ENCODE data around the gene SEC14L1. TPM values are rescaled to one million over a fixed set of nuclear protein-coding genes. Genes with fewer than 3 reads are reported as not detected.

SEC14L1 gene
- total and polyA plus RNA-seq, 4 donors = 17.0 to 52.0 (median 26.8) TPM

DNA sequence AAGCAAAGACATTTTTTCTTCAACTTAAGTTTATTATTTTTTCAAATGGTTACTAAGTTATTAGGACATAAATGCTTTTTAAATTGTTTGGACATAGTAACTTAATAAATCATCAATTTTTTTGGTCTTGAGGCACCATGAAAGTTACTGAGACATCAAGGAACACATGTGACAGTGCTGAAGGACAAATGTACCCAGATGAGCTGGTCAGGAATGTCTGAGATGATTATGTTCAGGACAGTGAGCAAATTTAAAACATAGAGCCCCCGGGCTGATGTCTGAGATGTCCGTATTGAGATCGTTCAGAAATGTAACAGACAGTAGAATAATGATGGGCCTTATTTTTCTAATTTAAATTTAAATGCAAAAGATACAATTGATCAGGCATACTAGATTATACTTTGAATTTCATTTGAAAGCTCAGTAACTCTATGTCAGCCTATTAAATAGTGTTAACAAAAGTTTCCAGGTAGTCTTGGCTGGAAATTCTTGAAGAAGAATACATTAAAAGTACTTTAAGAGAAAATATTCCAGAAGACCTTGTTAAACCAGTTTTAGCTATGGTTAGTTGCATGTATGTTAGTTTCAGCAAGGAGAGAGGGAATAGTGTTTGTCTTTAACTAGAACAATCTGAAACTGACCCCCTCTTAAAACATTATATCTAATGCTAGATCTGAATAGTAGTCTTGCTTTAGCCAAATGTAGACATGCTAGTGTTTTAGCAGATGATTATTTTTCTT, 36.4 kb downstream of the SEC14L1 start:
- Histone ChIP-seq H3K9ac (ENCODE audit: low read depth in 1 of 2, low read length in 2 of 2) (no peak overlapping the region), H3K27ac (ENCODE audit: low read depth in 1 of 2, low read length in 2 of 2) (no peak overlapping the region), H3K9me3 (ENCODE audit: control insufficient read depth in 4 of 4, low read length in 3 of 4) (peaks cover 3 to 17% (median 6%) of the 10 kb centered on the region in 4 donors), H3K36me3 (ENCODE audit: control insufficient read depth in 4 of 4, insufficient read depth in 3 of 4, low read depth in 1 of 4, low read length in 3 of 4) (peaks cover 0 to 13% (median 0%) of the 10 kb centered on the region in 4 donors), H3K27me3 (ENCODE audit: control insufficient read depth in 4 of 4, insufficient read depth in 4 of 4, low read length in 3 of 4) (no peaks in the 10 kb centered on the region), H3K4me1 (ENCODE audit: control insufficient read depth in 4 of 4, insufficient read depth in 4 of 4, low read length in 3 of 4) (peaks cover 0 to 3% (median 0%) of the 10 kb centered on the region in 4 donors), H3K4me3 (ENCODE audit: low read depth in 1 of 3, low read length in 3 of 3) (no peak overlapping the region)
- WGBS = 94% methylated on average over 3 of the region's 3 CpGs
- no peak for DNase-seq (ENCODE audit: low spot score)
- no peak for TF ChIP-seq FOXA1 (IDR thresholded peaks at IDR 0.05)
- no peak for TF ChIP-seq RAD21 (IDR thresholded peaks at IDR 0.05)
- no peak for TF ChIP-seq JUND (IDR thresholded peaks at IDR 0.05)

DNA sequence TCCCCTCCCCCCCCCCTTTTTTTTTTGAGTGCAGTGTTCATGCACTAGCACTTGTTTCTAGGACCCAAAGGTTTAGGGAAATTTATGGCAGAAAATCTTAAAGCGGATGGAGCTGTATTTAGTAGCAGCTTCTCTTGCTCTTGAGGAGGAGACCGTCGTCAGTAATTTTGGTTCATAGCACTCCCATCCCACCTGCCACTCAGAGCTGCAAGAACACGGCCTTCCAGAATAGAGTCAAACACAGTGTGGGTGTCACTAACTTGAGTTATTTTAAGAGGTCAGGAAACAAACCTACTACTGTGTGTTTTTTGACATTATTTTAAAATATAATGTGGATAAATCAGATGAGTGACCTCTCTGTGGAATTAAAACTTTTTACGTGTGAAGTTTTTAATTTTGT, 37.3 kb downstream of the SEC14L1 start:
- peaks cover 0 to 3% (median 0%) of the 10 kb centered on the region in 4 donors for H3K4me1 ChIP-seq (ENCODE audit: control insufficient read depth in 4 of 4, insufficient read depth in 4 of 4, low read length in 3 of 4)
- H3K27ac ChIP-seq (ENCODE audit: low read depth in 1 of 2, low read length in 2 of 2) = no peak overlapping the region

More for the DNA sequence above, 37.3 kb downstream of the SEC14L1 start:
- no peak for DNase-seq (ENCODE audit: low spot score)
- Histone ChIP-seq H3K36me3 (ENCODE audit: control insufficient read depth in 4 of 4, insufficient read depth in 3 of 4, low read depth in 1 of 4, low read length in 3 of 4) (peaks cover 0 to 13% (median 0%) of the 10 kb centered on the region in 4 donors), H3K4me3 (ENCODE audit: low read depth in 1 of 3, low read length in 3 of 3) (no peak overlapping the region), H3K9ac (ENCODE audit: low read depth in 1 of 2, low read length in 2 of 2) (no peak overlapping the region), H3K27me3 (ENCODE audit: control insufficient read depth in 4 of 4, insufficient read depth in 4 of 4, low read length in 3 of 4) (no peaks in the 10 kb centered on the region), H3K9me3 (ENCODE audit: control insufficient read depth in 4 of 4, low read length in 3 of 4) (peaks cover 3 to 17% (median 6%) of the 10 kb centered on the region in 4 donors)
- WGBS = 91% methylated on average over 5 of the region's 5 CpGs
- TF ChIP-seq TAF1 (conservative IDR thresholded peaks at IDR 0.05) = no peak
- TF ChIP-seq, protein P1, sequence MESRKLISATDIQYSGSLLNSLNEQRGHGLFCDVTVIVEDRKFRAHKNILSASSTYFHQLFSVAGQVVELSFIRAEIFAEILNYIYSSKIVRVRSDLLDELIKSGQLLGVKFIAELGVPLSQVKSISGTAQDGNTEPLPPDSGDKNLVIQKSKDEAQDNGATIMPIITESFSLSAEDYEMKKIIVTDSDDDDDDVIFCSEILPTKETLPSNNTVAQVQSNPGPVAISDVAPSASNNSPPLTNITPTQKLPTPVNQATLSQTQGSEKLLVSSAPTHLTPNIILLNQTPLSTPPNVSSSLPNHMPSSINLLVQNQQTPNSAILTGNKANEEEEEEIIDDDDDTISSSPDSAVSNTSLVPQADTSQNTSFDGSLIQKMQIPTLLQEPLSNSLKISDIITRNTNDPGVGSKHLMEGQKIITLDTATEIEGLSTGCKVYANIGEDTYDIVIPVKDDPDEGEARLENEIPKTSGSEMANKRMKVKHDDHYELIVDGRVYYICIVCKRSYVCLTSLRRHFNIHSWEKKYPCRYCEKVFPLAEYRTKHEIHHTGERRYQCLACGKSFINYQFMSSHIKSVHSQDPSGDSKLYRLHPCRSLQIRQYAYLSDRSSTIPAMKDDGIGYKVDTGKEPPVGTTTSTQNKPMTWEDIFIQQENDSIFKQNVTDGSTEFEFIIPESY (IDR thresholded peaks at IDR 0.05) = no peak
- no peak for TF ChIP-seq GABPA (IDR thresholded peaks at IDR 0.05 in 1 of 2, conservative IDR thresholded peaks at IDR 0.05 in 1 of 2)
- TF ChIP-seq SP1 (IDR thresholded peaks at IDR 0.05) = no peak
- no peak for TF ChIP-seq HNF4G (IDR thresholded peaks at IDR 0.05)
- no peak for TF ChIP-seq FOXA1 (IDR thresholded peaks at IDR 0.05)
- no peak for TF ChIP-seq RXRA (IDR thresholded peaks at IDR 0.05)
- no peak for TF ChIP-seq EGR1 (IDR thresholded peaks at IDR 0.05; ENCODE audit: low read depth in 2 of 2)
- no peak for TF ChIP-seq MAX (IDR thresholded peaks at IDR 0.05)
- no peak for TF ChIP-seq NR2F2 (IDR thresholded peaks at IDR 0.05)
- TF ChIP-seq, protein P2, sequence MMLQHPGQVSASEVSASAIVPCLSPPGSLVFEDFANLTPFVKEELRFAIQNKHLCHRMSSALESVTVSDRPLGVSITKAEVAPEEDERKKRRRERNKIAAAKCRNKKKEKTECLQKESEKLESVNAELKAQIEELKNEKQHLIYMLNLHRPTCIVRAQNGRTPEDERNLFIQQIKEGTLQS (IDR thresholded peaks at IDR 0.05) = no peak
- TF ChIP-seq, protein P3, sequence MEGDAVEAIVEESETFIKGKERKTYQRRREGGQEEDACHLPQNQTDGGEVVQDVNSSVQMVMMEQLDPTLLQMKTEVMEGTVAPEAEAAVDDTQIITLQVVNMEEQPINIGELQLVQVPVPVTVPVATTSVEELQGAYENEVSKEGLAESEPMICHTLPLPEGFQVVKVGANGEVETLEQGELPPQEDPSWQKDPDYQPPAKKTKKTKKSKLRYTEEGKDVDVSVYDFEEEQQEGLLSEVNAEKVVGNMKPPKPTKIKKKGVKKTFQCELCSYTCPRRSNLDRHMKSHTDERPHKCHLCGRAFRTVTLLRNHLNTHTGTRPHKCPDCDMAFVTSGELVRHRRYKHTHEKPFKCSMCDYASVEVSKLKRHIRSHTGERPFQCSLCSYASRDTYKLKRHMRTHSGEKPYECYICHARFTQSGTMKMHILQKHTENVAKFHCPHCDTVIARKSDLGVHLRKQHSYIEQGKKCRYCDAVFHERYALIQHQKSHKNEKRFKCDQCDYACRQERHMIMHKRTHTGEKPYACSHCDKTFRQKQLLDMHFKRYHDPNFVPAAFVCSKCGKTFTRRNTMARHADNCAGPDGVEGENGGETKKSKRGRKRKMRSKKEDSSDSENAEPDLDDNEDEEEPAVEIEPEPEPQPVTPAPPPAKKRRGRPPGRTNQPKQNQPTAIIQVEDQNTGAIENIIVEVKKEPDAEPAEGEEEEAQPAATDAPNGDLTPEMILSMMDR (IDR thresholded peaks at IDR 0.05; ENCODE audit: low read depth, low read length, missing input control) = no peak
- TF ChIP-seq RAD21 (IDR thresholded peaks at IDR 0.05) = no peak
- TF ChIP-seq HNF4A (conservative IDR thresholded peaks at IDR 0.05) = no peak
- no peak for TF ChIP-seq YY1 (IDR thresholded peaks at IDR 0.05)
- TF ChIP-seq JUND (IDR thresholded peaks at IDR 0.05) = no peak
- no peak for TF ChIP-seq FOXA2 (IDR thresholded peaks at IDR 0.05)
- no peak for TF ChIP-seq REST (IDR thresholded peaks at IDR 0.05)
